GM12878 (cell line): ENCODE results near the gene ARHGAP26. TPM values are rescaled to one million over a fixed set of nuclear protein-coding genes. Genes with fewer than 3 reads are reported as not detected.

Source experiments
- ATAC-seq: fragments of 200-7000 bp; cut with Tn5 transposase; 3 replicates; pipeline ENCODE4 v1.9.1; 2020; ENCODE audit warnings: mild to moderate bottlenecking, moderate library complexity
- BruUV-seq: library from RNA; stranded (reverse); fragments of 400-500 nt; replicated peaks from 2 replicates; lab custom pipeline; 2021; lab: Mats Ljungman, UMichigan
- CTCF ChIA-PET: fragments of 300-600 bp; sonication (Branson Sonifier 250); formaldehyde crosslinking; extraction: SDS; loops from one replicate; lab custom pipeline; 2021; ENCODE audit warnings: inconsistent platforms; lab: Yijun Ruan, JAX
- POLR2A ChIA-PET: fragments of 350-600 bp; formaldehyde crosslinking; extraction: SDS; loops from one replicate; lab custom pipeline; 2021; ENCODE audit warnings: inconsistent platforms; lab: Charles Lee
- RAD21 ChIA-PET: fragments of 300-600 bp; sonication (Branson Sonifier 250); formaldehyde crosslinking; loops from one replicate; lab custom pipeline; 2023; ENCODE audit warnings: antibody characterized with exemption; ENCODE audit not compliant: unreplicated experiment; lab: Charles Lee
- SMC1A ChIA-PET: fragments of 300-600 bp; sonication (Branson Sonifier 250); formaldehyde crosslinking; loops from one replicate; lab custom pipeline; 2023; ENCODE audit not compliant: unreplicated experiment, uncharacterized antibody; lab: Charles Lee
- DNase-seq: peaks from one replicate; pipeline ENCODE4 v3.0.0-alpha.2; 2011; ENCODE audit warnings: low read depth, low spot score
- FAIRE-seq: peaks from 3 replicates; lab custom pipeline; 2011; peaks lifted over from hg19 to GRCh38; lab: Jason Lieb, UNC
- H2AFZ ChIP-seq: 2 replicates; pipeline ENCODE4 v1.6.0; 2011; ENCODE audit warnings: low read depth, low read length, control low read depth; ENCODE audit not compliant: control insufficient read depth
- H3K27ac ChIP-seq: 2 replicates; pipeline ENCODE4 v1.5.1; 2011; ENCODE audit warnings: control low read depth; ENCODE audit not compliant: control insufficient read depth, insufficient read depth
- H3K27me3 ChIP-seq, 2 experiments: replicated peaks in 1 of 2; 2 replicates each; pipeline versions ENCODE4 v1.6.0 to v1.6.1; 2011; ENCODE audit warnings: low read length in 1 of 2; ENCODE audit not compliant: control insufficient read depth in 2 of 2, insufficient read depth in 2 of 2
- H3K36me3 ChIP-seq, 2 experiments: 2 replicates each; pipeline ENCODE4 v1.5.1; 2011; ENCODE audit warnings: low read length in 1 of 2; ENCODE audit not compliant: control insufficient read depth in 2 of 2, insufficient read depth in 2 of 2
- H3K4me1 ChIP-seq: 2 replicates; pipeline ENCODE4 v1.6.1; 2011; ENCODE audit warnings: mild to moderate bottlenecking, low read length, moderate library complexity, mixed read lengths; ENCODE audit not compliant: control insufficient read depth, insufficient read depth
- H3K4me2 ChIP-seq: 2 replicates; pipeline ENCODE4 v1.6.0; 2011; ENCODE audit warnings: control low read depth; ENCODE audit not compliant: control insufficient read depth, insufficient read depth
- H3K4me3 ChIP-seq: fragments of 200-600 bp; sonication (generic); 2 replicates; pipeline ENCODE4 v1.5.1; 2016
- H3K79me2 ChIP-seq: 2 replicates; pipeline ENCODE4 v1.6.0; 2011; ENCODE audit warnings: low read length; ENCODE audit not compliant: control insufficient read depth, insufficient read depth
- H3K9ac ChIP-seq: 2 replicates; pipeline ENCODE4 v1.8.0; 2011; ENCODE audit warnings: low read length, control low read depth, mixed read lengths; ENCODE audit not compliant: control insufficient read depth, insufficient read depth
- H3K9me3 ChIP-seq: replicated peaks from 3 replicates; pipeline ENCODE4 v1.5.1; 2011; ENCODE audit warnings: mild to moderate bottlenecking, low read length; ENCODE audit not compliant: control insufficient read depth, insufficient read depth
- H4K20me1 ChIP-seq: 2 replicates; pipeline ENCODE4 v1.6.0; 2011; ENCODE audit not compliant: control insufficient read depth, insufficient read depth
- ATF7 ChIP-seq: fragments of 450-650 bp; IDR thresholded peaks from 2 replicates; pipeline ENCODE4 v1.6.1; 2016; ENCODE audit warnings: low read depth, mild to moderate bottlenecking
- BHLHE40 ChIP-seq, 2 experiments: fragments of 450-650 bp in 1 of 2; IDR thresholded peaks; 2 replicates each; pipeline ENCODE4 v1.6.1; 2011 to 2017; ENCODE audit warnings: low read depth in 2 of 2, borderline replicate concordance in 1 of 2, improper control_type of control experiment in 1 of 2, low read length in 1 of 2, mild to moderate bottlenecking in 1 of 2
- CHD2 ChIP-seq: IDR thresholded peaks from 2 replicates; pipeline ENCODE4 v1.6.1; 2011; ENCODE audit warnings: low read depth, low read length, improper control_type of control experiment, borderline replicate concordance
- EED ChIP-seq: sonication (generic); IDR thresholded peaks from 2 replicates; pipeline ENCODE4 v1.6.1; 2016; ENCODE audit warnings: antibody characterized with exemption, low read depth
- EP300 ChIP-seq, 2 experiments: fragments of 150-350 bp in 1 of 2; IDR thresholded peaks; 2 replicates each; pipeline ENCODE4 v1.6.1; 2011 to 2012; ENCODE audit warnings: low read depth in 2 of 2, low read length in 2 of 2, borderline replicate concordance in 1 of 2, improper control_type of control experiment in 1 of 2, inconsistent platforms in 1 of 2; ENCODE audit not compliant: control insufficient read depth in 1 of 2
- KDM1A ChIP-seq: fragments of 200-600 bp; sonication (generic); IDR thresholded peaks from 2 replicates; pipeline ENCODE4 v1.6.1; 2016; ENCODE audit warnings: borderline replicate concordance
- NFYA ChIP-seq: IDR thresholded peaks from 2 replicates; pipeline ENCODE4 v1.6.1; 2011; ENCODE audit warnings: low read depth, mild to moderate bottlenecking, low read length, improper control_type of control experiment, borderline replicate concordance
- PML ChIP-seq: IDR thresholded peaks from 2 replicates; pipeline ENCODE4 v1.6.1; 2012; ENCODE audit warnings: low read length, inconsistent platforms
- POLR2AphosphoS2 ChIP-seq: IDR thresholded peaks from 2 replicates; pipeline ENCODE4 v1.6.1; 2011; ENCODE audit warnings: low read depth, mild to moderate bottlenecking, low read length, improper control_type of control experiment, moderate library complexity
- POLR2AphosphoS5 ChIP-seq: IDR thresholded peaks from 2 replicates; pipeline ENCODE4 v1.6.1; 2011; ENCODE audit warnings: mild to moderate bottlenecking, low read length, inconsistent platforms
- RAD21 ChIP-seq: IDR thresholded peaks from 2 replicates; pipeline ENCODE4 v1.6.1; 2011; ENCODE audit warnings: mild to moderate bottlenecking, low read depth, low read length, moderate library complexity; ENCODE audit not compliant: insufficient read depth
- RUNX3 ChIP-seq: IDR thresholded peaks from 2 replicates; pipeline ENCODE4 v1.6.1; 2012; ENCODE audit warnings: low read length, inconsistent platforms
- TAF1 ChIP-seq: IDR thresholded peaks from 2 replicates; pipeline ENCODE4 v1.6.1; 2011; ENCODE audit warnings: mild to moderate bottlenecking, low read depth, low read length, borderline replicate concordance
- USF2 ChIP-seq: IDR thresholded peaks from 2 replicates; pipeline ENCODE4 v1.6.1; 2011; ENCODE audit warnings: low read depth, low read length, improper control_type of control experiment, borderline replicate concordance
- WGBS: methylation state at CpG from one replicate; pipeline ENCODE4 v1.1.6; 2016; ENCODE audit warnings: low lambda C conversion rate; ENCODE audit not compliant: insufficient replicate concordance, insufficient coverage; ENCODE audit errors: missing lambda C conversion rate; 5-methylcytosine and 5-hydroxymethylcytosine counted together
- in situ Hi-C: fragments of 300-500 bp; cut with MboI; formaldehyde crosslinking; loops from 9 replicates; pipeline ENCODE4 v1.14.3; 2018; ENCODE audit warnings: mixed read lengths
- intact Hi-C: fragments of 100-400 bp; cut with micrococcal nuclease; formaldehyde crosslinking; loops from one replicate; pipeline ENCODE4 v1.14.2; 2022; ENCODE audit not compliant: unreplicated experiment
- polyA plus RNA-seq, 11 experiments: library from polyadenylated mRNA; depleted of rRNA in 4 of 11; unstranded in 6 of 11; stranded (reverse) in 5 of 11; fragments of >200 nt; fragmentation: Nextera tagmentation in 4 of 11; fragmentation: Illumina TruSeq in 1 of 11; extraction: Ambion mirVana in 4 of 11; extraction: Trizol in 1 of 11; gene quantifications; 1 replicate in 1 of 11; 2 replicates in 10 of 11; pipeline versions ENCODE4 v1.2.1 to v1.2.3, GENCODE V29; 2011 to 2016; ENCODE audit warnings: inconsistent platforms in 2 of 11, missing spikeins in 2 of 11, low read depth in 1 of 11
- total RNA-seq, 4 experiments: library from RNA; depleted of rRNA in 3 of 4; stranded (reverse); fragments of >200 nt in 3 of 4; fragmentation: Illumina TruSeq in 1 of 4; extraction: Trizol in 1 of 4; gene quantifications; 2 replicates each; pipeline versions ENCODE4 v1.2.1 to v1.2.3, GENCODE V29; 2013 to 2021
- TF ChIP-seq, protein P1 (sequence below): IDR thresholded peaks from 2 replicates; pipeline ENCODE4 v1.6.1; 2012; ENCODE audit warnings: improper control_type of control experiment, low read depth, low read length; ENCODE audit not compliant: insufficient replicate concordance

ARHGAP26 gene
- total and polyA plus RNA-seq, 10 of the 15 experiments (the other 5 are each of a cell fraction or from before 2014, with no cell fraction given), result 9.4 to 41.5 (median 19.3) TPM

DNA sequence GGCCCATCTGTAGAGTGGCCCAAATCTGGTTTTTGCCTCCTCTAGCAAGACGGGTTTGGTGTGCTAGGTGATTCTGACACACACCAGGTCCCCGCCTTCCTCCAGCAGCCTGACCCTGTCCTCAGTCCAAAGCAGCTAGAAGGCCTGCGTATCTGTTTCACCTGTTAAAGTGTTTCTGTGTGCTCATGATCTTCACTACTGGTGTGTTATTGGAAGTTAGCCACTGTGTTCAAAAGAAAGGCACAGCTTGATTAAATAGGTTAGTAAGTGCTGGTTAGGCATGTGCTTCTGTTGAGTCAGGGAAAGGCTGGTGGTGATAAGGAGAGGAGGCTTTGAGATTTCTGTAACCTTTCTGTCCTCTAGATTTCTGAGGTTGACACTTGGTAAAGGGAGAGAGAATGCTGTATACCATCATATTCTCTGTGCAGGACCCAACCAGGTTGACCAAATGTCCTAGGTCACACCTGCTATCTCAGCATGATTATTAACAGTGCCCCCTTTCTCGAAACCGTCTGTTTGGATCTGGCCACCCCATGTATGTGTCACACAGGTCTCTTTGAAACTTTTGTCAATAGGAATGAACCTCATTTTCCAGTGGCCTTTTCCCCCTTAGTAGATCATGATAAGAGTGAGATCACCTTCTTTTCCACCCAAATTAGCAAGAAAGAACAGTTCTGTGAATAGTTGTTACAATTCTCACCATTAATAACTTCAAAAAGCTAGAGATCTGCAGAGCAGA is 58.8 kb downstream of the ARHGAP26 start:
- ATAC-seq, result no peak
- Histone ChIP-seq H3K9ac (no peak overlapping the region), H3K9me3 (no peaks in the 10 kb centered on the region), H3K27me3 (no peaks in the 10 kb centered on the region), H2AFZ (no peak overlapping the region), H3K36me3 (no peaks in the 10 kb centered on the region), H3K4me2 (no peak overlapping the region), H4K20me1 (no peaks in the 10 kb centered on the region), H3K4me1 (peaks cover 6% of the 10 kb centered on the region; the same call in 1 of the 2 replicates), H3K27ac (no peak overlapping the region), H3K4me3 (no peak overlapping the region), H3K79me2 (no peaks in the 10 kb centered on the region)
- FAIRE-seq, result no peak
- POLR2A ChIA-PET, result no interaction called here
- SMC1A ChIA-PET, result no interaction called here
- in situ Hi-C loops, result no loop called here
- CTCF ChIA-PET, result interaction anchor here (1.3 to 1.5 kb wide), 2 partner anchors 32 to 62 kb away, joined by 3 read pairs; no protein-coding TSS in a partner anchor
- TF ChIP-seq RUNX3 (no peak), USF2 (no peak), TAF1 (no peak), POLR2AphosphoS5 (no peak), POLR2AphosphoS2 (no peak), RAD21 (no peak), ATF7 (no peak), KDM1A (no peak), CHD2 (no peak), PML (no peak), NFYA (no peak), EP300 (IDR thresholded peaks at IDR 0.05; ENCODE audit: borderline replicate concordance in 1 of 2, control insufficient read depth in 1 of 2, low read depth in 2 of 2, low read length in 2 of 2) (no peak), BHLHE40 (IDR thresholded peaks at IDR 0.05; ENCODE audit: borderline replicate concordance in 1 of 2, low read depth in 2 of 2, low read length in 1 of 2) (no peak), EED (no peak)
- TF ChIP-seq, protein P1, sequence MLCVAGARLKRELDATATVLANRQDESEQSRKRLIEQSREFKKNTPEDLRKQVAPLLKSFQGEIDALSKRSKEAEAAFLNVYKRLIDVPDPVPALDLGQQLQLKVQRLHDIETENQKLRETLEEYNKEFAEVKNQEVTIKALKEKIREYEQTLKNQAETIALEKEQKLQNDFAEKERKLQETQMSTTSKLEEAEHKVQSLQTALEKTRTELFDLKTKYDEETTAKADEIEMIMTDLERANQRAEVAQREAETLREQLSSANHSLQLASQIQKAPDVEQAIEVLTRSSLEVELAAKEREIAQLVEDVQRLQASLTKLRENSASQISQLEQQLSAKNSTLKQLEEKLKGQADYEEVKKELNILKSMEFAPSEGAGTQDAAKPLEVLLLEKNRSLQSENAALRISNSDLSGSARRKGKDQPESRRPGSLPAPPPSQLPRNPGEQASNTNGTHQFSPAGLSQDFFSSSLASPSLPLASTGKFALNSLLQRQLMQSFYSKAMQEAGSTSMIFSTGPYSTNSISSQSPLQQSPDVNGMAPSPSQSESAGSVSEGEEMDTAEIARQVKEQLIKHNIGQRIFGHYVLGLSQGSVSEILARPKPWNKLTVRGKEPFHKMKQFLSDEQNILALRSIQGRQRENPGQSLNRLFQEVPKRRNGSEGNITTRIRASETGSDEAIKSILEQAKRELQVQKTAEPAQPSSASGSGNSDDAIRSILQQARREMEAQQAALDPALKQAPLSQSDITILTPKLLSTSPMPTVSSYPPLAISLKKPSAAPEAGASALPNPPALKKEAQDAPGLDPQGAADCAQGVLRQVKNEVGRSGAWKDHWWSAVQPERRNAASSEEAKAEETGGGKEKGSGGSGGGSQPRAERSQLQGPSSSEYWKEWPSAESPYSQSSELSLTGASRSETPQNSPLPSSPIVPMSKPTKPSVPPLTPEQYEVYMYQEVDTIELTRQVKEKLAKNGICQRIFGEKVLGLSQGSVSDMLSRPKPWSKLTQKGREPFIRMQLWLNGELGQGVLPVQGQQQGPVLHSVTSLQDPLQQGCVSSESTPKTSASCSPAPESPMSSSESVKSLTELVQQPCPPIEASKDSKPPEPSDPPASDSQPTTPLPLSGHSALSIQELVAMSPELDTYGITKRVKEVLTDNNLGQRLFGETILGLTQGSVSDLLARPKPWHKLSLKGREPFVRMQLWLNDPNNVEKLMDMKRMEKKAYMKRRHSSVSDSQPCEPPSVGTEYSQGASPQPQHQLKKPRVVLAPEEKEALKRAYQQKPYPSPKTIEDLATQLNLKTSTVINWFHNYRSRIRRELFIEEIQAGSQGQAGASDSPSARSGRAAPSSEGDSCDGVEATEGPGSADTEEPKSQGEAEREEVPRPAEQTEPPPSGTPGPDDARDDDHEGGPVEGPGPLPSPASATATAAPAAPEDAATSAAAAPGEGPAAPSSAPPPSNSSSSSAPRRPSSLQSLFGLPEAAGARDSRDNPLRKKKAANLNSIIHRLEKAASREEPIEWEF, result no peak
- intact Hi-C loops, result no loop called here
- DNase-seq, result no peak
- no TSS peak for BruUV-seq
- RAD21 ChIA-PET, result no interaction called here
- WGBS, result 58% methylated on average over 5 of the region's 5 CpGs
